Mesothelial cell of epicardium (in vitro differentiated cells): ENCODE data around the gene HOXA10. TPM values are rescaled to one million over a fixed set of nuclear protein-coding genes. Genes with fewer than 3 reads are reported as not detected.

Source experiments
- DNase-seq, 2 experiments: peaks; one replicate each; pipeline ENCODE4 v3.0.0; 2021; ENCODE audit warnings: low spot score in 2 of 2; ENCODE audit not compliant: unreplicated experiment in 2 of 2
- H3K27ac Mint-ChIP-seq: 2 replicates; pipeline ENCODE4 v1.8.0; 2021; ENCODE audit warnings: mixed read lengths
- H3K27me3 Mint-ChIP-seq: 2 replicates; pipeline ENCODE4 v1.8.0; 2021; ENCODE audit warnings: low read depth, mixed read lengths
- H3K36me3 Mint-ChIP-seq: 2 replicates; pipeline ENCODE4 v1.8.0; 2021; ENCODE audit warnings: mixed read lengths
- H3K4me1 Mint-ChIP-seq: 2 replicates; pipeline ENCODE4 v1.8.0; 2021; ENCODE audit warnings: mixed read lengths
- H3K4me3 Mint-ChIP-seq: 2 replicates; pipeline ENCODE4 v1.8.0; 2021; ENCODE audit warnings: mild to moderate bottlenecking, moderate library complexity, mixed read lengths
- H3K9me3 Mint-ChIP-seq: 2 replicates; pipeline ENCODE4 v1.8.0; 2021; ENCODE audit warnings: mixed read lengths
- CTCF ChIP-seq: fragments of 200-600 bp; sonication (generic); IDR thresholded peaks from one replicate; pipeline ENCODE4 v1.5.0; 2021; ENCODE audit warnings: antibody characterized with exemption; ENCODE audit not compliant: unreplicated experiment
- total RNA-seq: library from RNA; stranded (reverse); gene quantifications from 3 replicates; pipeline ENCODE4 v1.2.1, GENCODE V29; 2021

Gene HOXA10
- total RNA-seq, 1 donor from 2014 or later: 14.4 TPM

DNA sequence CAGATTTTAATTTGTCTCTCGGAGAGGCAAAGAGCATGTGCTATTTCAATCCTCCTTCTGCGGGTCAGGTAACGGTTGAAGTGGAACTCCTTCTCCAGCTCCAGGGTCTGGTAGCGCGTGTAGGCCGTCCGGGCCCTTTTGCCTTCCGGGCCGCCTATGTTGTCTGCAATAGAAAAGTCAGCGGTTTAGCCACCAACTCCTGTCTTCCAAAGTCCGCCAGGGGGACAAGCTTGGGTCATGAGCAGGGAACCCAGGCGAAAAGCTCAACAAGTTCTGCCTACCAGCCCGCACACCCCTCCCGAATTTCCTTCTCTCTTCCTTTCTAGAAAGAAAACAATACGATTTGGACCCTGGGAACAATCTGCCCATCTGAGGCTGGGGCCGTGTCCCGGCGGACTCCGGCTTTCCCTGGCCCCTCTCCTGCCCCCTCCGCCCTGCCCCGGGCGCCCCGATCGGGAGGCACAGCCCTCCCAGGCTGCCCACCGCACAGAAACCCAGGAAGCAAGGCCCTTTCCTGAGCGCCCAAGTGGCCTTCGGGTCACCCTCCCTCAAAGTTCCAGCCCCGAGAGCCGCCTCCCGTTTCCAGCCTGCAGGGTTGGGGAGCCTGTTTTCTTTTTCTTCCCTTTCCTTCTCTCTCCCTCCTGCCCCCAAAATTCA lies 32.1 kb downstream of the HOXA10 start:
- Mint-ChIP-seq H3K9me3 (no peaks in the 10 kb centered on the region), H3K4me1 (peaks cover 67% of the 10 kb centered on the region), H3K36me3 (peaks cover 50% of the 10 kb centered on the region), H3K27ac (peak overlapping the region; percentile 100), H3K4me3 (peak overlapping the region; percentile 87), H3K27me3 (no peaks in the 10 kb centered on the region)
- peak; percentile 25 for TF ChIP-seq CTCF
- DNase-seq: peak in 1 of 2 experiments; percentile 59

GRCh38 chr7:27141137-27141922 lies 32.8 kb downstream of the HOXA10 start:
- Mint-ChIP-seq H3K36me3 (peaks cover 48% of the 10 kb centered on the region), H3K27ac (peak overlapping the region; percentile 100), H3K9me3 (no peaks in the 10 kb centered on the region), H3K4me1 (peaks cover 67% of the 10 kb centered on the region), H3K27me3 (no peaks in the 10 kb centered on the region), H3K4me3 (peak overlapping the region; percentile 87)
- peak in 1 of 2 experiments; percentile 37 for DNase-seq
- no peak for TF ChIP-seq CTCF

GRCh38 chr7:27140126-27140857 lies 33.8 kb downstream of the HOXA10 start:
- H3K4me3 Mint-ChIP-seq: peak overlapping the region; percentile 87
- TF ChIP-seq CTCF: no peak
- no peaks in the 10 kb centered on the region for H3K9me3 Mint-ChIP-seq
- no peaks in the 10 kb centered on the region for H3K27me3 Mint-ChIP-seq
- peak in 1 of 2 experiments; percentile 42 for DNase-seq
- peaks cover 67% of the 10 kb centered on the region for H3K4me1 Mint-ChIP-seq
- peaks cover 47% of the 10 kb centered on the region for H3K36me3 Mint-ChIP-seq
- peak overlapping the region; percentile 100 for H3K27ac Mint-ChIP-seq

- H3K36me3 Mint-ChIP-seq: peaks cover 42% of the 10 kb centered on the region
- H3K27me3 Mint-ChIP-seq: no peaks in the 10 kb centered on the region
- H3K9me3 Mint-ChIP-seq: no peaks in the 10 kb centered on the region
- H3K4me3 Mint-ChIP-seq: peak overlapping the region; percentile 87
- peak overlapping the region; percentile 100 for H3K27ac Mint-ChIP-seq
- no peak for TF ChIP-seq CTCF
- DNase-seq: peak in 1 of 2 experiments; percentile 57
- H3K4me1 Mint-ChIP-seq: peaks cover 68% of the 10 kb centered on the region
These were observed 34.6 kb downstream of the HOXA10 start for GRCh38 chr7:27139334-27140125.

GRCh38 chr7:27138985-27139333 lies 35.2 kb downstream of the HOXA10 start:
- H3K27me3 Mint-ChIP-seq: no peaks in the 10 kb centered on the region
- DNase-seq: no peak
- TF ChIP-seq CTCF: no peak
- peaks cover 44% of the 10 kb centered on the region for H3K36me3 Mint-ChIP-seq
- H3K9me3 Mint-ChIP-seq: no peaks in the 10 kb centered on the region
- H3K27ac Mint-ChIP-seq: peak overlapping the region; percentile 100
- peak overlapping the region; percentile 87 for H3K4me3 Mint-ChIP-seq
- H3K4me1 Mint-ChIP-seq: peaks cover 68% of the 10 kb centered on the region
